LHCN-M2 (cell line): ENCODE measurements around the gene GLCCI1. TPM values are rescaled to one million over a fixed set of nuclear protein-coding genes. Genes with fewer than 3 reads are reported as not detected.
A peak's percentile ranks its signal among the peaks of the same experiment; 100 is the strongest.

Experiments used
- DNase-seq: peaks from one replicate; pipeline ENCODE4 v3.0.0-alpha.2; 2012; ENCODE audit warnings: low read depth
- polyA plus RNA-seq: library from polyadenylated mRNA; unstranded; fragments of >200 nt; gene quantifications from one replicate; pipeline ENCODE4 v1.2.1, GENCODE V29; 2012; ENCODE audit warnings: missing spikeins
- total RNA-seq: library from RNA; depleted of rRNA; stranded (reverse); fragments of >200 nt; gene quantifications from 2 replicates; pipeline ENCODE4 v1.2.3, GENCODE V29; 2014; rRNA removed

GLCCI1 gene
- total RNA-seq: 4.2 and 4.9 TPM in 2 replicates
- polyA plus RNA-seq: 2.1 TPM

DNA sequence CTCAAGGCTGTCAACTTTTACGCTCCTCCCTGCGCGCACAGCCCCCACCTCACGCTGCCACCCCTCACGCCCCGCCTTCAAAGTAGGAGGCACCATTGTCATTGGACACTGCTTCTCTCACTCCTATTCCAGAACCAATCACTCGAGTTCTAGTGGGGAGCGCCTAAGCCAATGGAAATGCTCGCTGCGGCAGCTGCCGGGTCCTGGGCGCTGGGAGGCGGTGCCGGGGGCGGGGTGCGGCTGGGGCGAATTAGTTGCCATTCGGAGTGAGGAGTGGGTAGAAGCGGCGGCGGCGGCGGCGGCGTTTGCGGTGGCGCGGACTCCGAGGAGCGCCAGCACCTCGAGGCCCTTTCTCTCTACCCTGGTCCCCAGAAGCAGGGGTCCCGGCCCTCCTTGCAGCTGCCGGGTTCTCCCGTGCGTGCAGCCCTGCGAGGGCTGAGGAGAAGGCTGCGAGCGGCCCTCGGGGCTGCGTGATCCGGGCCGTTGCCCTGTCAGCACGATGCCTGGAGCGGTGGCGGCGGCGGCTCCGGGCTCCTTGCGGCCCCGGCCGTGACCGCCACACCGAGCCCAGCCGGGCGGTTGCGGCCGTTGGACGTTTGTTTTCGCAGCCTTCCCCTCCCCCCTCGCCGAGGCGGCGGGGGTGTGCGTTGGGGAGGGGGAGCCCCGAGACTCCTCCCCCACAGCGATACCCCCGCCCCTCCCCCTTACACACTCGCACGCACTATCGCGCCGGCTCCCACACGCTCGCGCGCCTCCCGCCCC, at the start of gene GLCCI1:
Gene GLCCI1, plus strand, starts transcription at position 253 of the 762 bp plus-strand sequence. CDS start 555 bp downstream, outside the sequence.
- DNase-seq: peak; percentile 98

- DNase-seq: no peak
Observed at GRCh38 chr7:7919449-7919945, 49.1 kb upstream of the GLCCI1 start.

DNA sequence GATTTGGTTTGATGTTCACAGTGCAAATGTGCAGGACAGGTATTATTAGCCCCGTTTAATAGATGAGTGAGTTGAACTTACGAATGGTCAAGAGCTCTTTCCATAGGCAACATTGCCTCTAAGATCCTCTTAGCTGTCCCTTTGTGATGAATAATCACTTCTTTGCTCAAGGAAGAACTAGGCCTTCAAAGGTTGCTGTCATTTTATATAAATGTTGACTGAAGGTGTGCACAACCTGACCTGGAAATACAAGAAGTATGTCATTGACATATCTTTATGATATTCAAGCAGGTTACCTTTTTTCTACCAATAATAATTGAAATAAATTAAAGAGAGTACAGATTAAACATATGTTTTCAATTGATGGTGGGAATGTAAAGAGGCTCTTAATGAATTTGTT, 48.5 kb upstream of the GLCCI1 start:
- no peak for DNase-seq

- DNase-seq: no peak
Observed at GRCh38 chr7:7920481-7920880, 48.1 kb upstream of the GLCCI1 start.

GRCh38 chr7:7921830-7922229, 46.8 kb upstream of the GLCCI1 start:
- DNase-seq: no peak

DNA sequence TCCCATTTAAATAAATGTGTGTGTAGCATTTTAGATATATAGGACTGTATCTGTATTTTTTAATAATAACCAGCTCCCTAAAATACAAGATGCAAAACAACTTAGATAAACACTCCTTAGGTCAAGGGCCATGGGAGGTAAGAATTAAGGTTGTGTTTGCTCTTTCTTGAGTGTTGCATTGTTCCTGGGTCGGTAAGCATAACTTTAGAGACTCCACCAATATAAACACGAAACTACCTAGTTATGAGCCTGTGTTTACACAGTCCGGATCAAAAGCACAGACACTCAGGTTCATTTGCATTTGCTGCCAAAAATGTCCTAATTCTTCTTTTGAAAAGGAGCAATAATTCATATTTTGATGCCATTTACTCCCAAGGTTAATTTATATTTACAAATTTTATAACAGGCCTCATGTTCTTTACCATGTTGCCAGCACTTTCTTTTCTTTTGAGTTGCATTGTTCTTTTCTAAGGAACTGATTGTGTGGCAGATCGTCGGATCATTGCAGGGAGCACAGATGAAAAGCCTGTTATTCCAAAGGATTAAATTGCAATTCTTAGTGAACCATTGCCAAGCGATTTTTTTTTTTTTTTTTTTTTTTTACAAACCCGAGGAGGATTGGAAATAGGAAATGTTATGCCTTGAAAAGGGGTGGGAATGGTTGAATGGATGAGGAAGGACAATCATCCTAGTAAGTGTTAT, 45.8 kb upstream of the GLCCI1 start:
- no peak for DNase-seq

GRCh38 chr7:7923818-7924217, 44.8 kb upstream of the GLCCI1 start:
- DNase-seq: no peak

DNA sequence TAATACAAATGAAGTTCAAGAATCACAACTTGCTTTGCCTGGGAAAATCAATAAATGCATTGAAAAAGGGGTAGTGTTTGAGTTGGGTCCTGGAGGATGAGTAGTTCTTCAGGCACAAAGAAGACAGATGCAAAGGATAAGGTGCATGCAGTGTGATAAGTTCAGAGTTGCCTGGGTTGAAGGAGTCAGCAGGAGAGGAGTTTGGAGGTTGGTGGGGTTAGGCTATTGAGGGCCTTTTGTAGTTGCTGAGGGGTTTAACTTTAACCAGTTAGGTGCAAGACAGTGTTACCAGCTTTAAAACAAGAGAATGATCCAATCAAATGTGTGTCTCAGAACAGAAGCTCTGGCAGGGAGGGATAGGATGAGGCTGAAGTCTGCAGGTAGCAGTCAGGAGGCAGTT, 44.3 kb upstream of the GLCCI1 start:
- DNase-seq: no peak

- DNase-seq: peak; percentile 76
Observed at GRCh38 chr7:7931626-7932025, 37.0 kb upstream of the GLCCI1 start.

GRCh38 chr7:7932553-7932952, 36.0 kb upstream of the GLCCI1 start:
- DNase-seq: no peak

GRCh38 chr7:7933915-7934526, 34.6 kb upstream of the GLCCI1 start:
- no peak for DNase-seq

- no peak for DNase-seq
Observed at GRCh38 chr7:7934945-7935344, 33.7 kb upstream of the GLCCI1 start.

DNA sequence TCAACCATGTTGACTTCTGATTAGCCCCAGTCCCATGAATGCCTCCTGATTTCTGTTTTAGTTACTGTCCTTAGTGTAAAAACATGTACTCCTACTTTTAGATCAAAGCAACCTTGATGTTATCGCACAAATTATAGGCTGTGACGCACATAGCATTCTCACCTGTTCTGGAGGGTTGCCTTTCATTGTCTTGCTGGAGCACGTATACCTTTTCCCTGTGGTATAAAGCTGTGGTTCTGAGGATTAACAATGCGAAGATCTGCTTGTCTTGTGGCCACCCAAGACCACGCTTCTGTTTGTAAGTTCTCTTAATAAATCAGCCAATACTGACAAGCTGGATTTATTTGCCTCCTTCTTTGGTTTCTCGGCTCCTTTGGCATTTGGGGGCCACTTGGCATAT, 30.1 kb upstream of the GLCCI1 start:
- DNase-seq: no peak

DNA sequence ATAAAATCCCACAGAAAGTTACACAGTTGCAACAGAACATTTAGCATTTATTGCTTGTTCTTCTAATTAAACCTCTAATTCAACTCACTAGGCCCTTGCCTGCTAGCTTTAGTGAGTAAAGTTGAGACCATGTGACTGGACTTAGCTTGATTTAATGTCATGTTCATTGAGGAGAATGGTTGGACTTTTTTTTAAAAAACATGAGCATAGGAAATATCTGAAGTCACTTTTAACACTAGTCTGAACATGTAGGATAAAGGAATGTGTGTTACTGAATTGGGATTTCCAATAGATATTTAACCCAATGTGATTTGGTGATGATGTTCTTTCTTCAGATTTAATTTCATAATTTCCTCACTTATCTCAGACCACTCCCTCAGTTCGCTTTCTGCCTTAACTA, 24.6 kb upstream of the GLCCI1 start:
- DNase-seq: no peak

DNA sequence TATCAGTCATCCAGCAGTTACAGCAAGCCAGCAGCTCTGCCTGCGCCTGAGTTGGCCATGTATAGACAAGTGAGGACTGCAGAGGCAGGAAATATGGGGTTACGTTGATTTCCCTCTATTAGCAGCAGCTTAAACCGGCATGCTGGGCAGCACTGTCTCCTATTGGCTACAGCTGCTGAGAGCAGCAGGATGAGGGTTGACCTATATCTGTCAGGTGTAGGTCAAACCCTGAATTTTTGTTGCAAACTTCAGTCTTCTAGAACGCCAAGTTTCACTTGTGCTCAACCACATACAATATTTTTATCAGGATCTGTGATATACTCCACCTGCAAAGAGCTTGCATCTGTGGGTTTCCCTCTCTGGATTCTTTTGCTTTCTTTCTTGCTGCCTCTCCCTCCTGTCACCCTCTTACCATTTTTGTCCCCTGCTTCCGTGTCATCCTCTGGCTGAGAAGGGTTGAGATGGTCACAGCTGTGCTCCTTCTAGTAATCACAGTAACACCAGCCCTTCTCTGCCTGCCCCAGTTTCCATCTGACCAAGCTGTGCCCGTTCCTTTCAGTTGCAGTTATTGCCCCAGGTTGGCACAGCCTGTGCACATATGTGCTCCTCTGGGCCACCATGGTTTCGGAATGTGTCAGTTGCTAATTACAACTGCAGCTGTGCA, 23.8 kb upstream of the GLCCI1 start:
- DNase-seq: no peak

GRCh38 chr7:7946486-7946885, 22.1 kb upstream of the GLCCI1 start:
- no peak for DNase-seq

GRCh38 chr7:7948232-7948631, 20.4 kb upstream of the GLCCI1 start:
- no peak for DNase-seq

DNA sequence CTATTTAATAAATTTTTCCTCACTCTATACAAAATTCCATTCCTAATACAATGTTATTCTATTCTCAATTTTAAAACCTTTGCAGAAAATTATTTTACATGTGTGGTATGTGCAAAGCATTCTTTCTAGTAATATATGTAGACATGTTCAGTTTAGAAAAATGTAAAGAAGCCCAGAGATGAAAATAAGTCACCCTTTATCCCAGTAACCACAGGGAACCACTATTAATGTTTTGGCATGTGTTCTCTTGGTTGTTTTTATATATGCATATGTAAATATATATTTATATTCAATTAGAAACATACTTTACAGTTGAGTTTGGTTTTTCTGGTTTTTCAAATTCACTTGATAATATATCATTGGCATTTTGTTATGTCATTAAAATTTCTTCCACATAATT, 14.8 kb upstream of the GLCCI1 start:
- DNase-seq: no peak

GRCh38 chr7:7956531-7957128, 12.0 kb upstream of the GLCCI1 start:
- peak; percentile 72 for DNase-seq

DNA sequence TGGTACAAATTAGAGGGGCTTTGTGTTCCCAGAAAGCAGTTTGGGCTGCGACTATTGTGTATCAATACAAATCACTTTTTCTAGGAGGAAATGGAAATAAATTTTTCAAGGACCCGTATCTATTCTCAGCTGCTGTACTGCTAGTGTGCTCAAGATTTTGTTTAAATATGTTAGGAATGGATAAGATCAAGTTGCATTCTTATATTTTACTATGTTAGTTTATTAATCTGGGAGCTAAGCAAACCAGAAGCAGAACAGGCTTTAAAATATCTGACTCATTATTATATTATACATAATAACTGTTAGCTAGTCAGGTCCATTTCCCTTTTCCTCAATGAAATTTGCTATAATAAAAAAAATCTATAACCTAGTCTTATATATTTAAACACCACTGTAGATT, 11.1 kb upstream of the GLCCI1 start:
- no peak for DNase-seq

DNA sequence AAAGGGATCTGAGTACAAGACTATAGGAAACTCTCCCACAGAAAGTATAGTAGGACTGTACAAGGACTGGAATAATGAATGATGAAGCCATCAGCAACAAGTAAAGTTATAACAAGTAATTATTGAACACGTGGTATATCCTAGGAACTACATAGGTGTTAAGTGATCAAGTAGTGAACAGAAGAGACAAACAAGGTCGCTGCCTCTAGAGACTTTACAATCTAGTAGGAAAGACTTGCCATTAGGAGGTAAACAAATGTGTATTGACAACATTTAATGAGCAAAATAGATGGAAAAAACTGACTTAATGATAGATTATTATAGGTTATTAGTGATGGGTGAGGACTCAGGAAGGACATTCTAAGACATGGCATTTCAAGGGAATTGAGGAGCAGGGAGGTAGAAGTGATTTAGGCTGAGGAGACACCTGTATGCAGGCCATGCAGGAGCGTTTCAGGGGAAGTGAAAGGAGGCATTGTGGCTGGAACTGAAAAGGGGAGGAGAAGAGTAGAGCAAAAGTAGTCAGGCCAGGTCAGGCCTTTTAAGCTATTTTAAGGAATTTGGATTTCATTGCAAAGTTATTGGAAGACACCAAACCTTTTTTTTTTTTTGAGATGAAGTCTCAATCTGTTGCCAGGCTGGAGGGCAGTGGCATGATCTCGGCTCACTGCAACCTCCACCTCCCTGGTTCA, 8.5 kb upstream of the GLCCI1 start:
- DNase-seq: no peak
